NCI-H1092 (cell line): ENCODE measurements around the gene C4orf50.
A peak's percentile ranks its signal among the peaks of the same experiment; 100 is the strongest.

Experiments
- DNase-seq: peaks from one replicate; lab custom pipeline; 2025; lab: John Stamatoyannopoulos, UW

C4orf50 gene

DNA sequence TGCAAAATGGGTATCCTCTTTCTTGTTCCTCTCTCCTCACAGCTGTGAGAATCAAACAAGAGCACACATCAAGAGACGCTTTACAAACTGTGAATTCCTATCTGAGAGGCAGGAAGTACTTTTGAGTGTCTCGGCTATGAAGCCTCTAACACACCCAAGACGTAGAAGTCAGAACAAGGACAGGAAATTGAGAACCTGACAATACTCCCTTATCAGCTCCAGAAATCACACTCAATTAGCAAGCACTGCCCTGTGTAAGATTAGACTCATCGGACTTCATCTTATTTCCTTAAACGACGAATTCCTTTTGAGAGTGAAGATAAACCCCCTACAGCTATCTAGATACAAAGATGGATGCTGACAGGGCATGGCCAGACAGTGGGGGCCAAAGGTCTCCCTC lies 74.7 kb downstream of the C4orf50 start:
- DNase-seq: no peak

- no peak for DNase-seq
These were observed 75.3 kb downstream of the C4orf50 start for GRCh38 chr4:5942947-5943346.

GRCh38 chr4:5941601-5942000 lies 76.6 kb downstream of the C4orf50 start:
- no peak for DNase-seq

- peak; percentile 9 for DNase-seq
These were observed 77.6 kb downstream of the C4orf50 start for GRCh38 chr4:5940470-5941203.

DNA sequence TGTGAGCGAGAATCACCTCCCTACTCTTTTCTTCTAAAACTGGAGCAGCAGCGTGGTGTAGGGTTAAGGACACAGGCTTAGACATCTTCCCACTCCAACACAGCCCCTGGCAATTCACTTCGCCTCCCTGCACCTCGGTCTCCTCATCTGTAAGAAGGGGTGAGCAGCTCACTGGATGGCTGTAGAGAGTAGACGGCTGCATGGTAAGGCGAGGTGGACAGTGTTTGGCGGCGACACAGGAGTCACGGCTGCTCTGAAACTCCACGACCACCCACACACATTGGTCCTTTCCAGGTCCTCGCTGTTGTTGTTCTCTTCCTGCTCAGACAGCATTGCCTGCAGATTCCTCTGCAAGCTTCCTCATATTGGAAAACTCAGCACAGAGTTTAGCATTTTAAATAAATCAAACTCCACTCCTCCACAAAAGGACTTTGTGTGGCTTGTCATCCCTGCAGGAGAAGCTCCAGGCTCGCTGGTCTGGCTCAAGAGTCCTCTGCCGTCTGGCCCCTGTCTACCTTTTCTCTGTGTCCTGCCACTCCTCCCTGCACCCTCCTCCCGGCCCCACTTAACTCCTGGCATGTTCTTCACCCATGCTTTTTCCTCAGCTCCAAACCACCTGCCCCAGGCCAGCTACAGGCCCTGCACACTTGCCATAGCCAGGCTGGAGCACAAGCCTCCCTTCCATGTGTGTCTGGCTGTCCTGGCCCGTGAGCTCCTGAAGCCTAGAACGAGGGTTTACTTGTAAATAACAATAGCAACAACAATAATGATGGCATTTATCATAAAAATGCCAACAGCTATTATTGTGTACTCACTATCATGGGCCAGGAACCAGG lies 84.0 kb downstream of the C4orf50 start:
- DNase-seq: no peak

DNA sequence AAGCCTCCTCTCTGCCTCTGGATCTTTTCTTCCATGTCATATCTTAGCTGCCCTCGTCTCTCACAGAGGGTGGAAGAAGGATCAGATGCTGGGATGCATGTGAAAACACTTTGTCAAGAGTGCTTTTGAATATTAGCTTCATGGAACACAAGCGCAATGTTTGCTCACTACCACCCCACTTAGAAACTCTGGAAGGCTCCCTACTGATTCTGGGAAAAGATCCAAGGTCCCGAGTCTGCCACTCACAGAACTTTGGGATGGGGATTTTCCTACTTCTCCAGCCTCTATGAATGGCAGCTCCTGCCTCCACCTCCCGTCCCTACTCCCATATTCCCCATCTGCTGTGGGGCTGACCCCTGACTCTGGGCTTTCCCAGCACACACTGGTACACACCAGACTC lies 85.1 kb downstream of the C4orf50 start:
- peak; percentile 29 for DNase-seq

DNA sequence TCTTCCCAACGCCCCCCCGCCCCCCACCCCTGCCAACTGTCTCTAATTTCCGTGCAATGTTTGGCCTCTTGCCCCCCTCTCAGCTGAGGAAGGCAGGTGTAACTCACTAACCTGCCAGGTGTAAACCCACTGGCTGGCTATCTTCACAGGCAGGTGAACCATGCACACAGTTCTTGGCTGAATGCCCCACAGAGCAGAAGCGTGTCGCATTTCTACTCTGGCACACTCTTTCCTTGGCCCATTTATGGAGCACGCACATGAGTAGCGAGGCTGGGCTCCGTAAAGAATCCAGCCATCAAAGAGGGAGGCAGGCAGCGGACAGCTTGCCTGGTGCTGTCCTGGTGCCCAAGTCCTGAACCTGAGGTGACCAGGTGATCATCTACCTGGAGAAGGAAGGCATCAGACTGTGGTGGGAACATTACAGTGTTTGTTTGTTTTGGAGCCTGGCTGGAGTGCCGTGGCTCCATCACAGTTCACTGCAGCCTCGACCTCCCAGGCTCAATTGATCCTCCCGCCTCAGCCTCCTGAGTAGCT lies 86.1 kb downstream of the C4orf50 start:
- peak; percentile 84 for DNase-seq

GRCh38 chr4:5931526-5931925 lies 86.7 kb downstream of the C4orf50 start:
- no peak for DNase-seq

- DNase-seq: no peak
These were observed 87.4 kb downstream of the C4orf50 start for GRCh38 chr4:5930876-5931275.

- no peak for DNase-seq
These were observed 87.8 kb downstream of the C4orf50 start for GRCh38 chr4:5930456-5930855.

DNA sequence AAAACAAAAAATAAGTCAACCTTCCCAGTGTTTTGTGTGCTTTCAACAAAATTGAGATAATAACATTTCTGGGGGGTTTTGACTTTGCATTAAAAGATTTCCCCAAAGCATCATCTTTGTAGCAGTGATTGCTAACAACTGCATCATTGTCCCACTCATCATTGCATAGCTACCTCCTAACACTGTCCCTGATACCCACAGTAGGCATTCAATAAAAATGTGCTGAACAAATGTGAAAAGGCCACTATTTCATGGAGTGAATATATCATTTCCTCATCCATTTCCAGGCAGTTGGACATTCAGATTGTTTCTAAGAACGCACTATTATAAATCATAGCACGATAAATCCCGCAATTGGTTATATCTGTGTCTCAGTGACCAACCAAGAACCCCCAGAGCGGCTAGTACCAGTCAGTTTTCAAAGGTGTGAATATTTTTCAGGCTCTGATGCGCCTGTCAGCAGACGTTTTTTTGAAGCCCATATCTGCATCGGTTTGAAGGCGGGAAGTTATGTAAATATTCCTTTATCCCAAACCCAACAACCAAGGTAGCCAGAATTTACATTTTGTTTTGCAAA lies 89.3 kb downstream of the C4orf50 start:
- no peak for DNase-seq

GRCh38 chr4:5928274-5928673 lies 90.0 kb downstream of the C4orf50 start:
- DNase-seq: no peak

GRCh38 chr4:5927747-5928146 lies 90.5 kb downstream of the C4orf50 start:
- DNase-seq: no peak

GRCh38 chr4:5927116-5927515 lies 91.1 kb downstream of the C4orf50 start:
- DNase-seq: no peak

- no peak for DNase-seq
These were observed 91.6 kb downstream of the C4orf50 start for GRCh38 chr4:5926598-5926997.

GRCh38 chr4:5925419-5926200 lies 92.6 kb downstream of the C4orf50 start:
- no peak for DNase-seq

GRCh38 chr4:5924461-5925125 lies 93.6 kb downstream of the C4orf50 start:
- no peak for DNase-seq

DNA sequence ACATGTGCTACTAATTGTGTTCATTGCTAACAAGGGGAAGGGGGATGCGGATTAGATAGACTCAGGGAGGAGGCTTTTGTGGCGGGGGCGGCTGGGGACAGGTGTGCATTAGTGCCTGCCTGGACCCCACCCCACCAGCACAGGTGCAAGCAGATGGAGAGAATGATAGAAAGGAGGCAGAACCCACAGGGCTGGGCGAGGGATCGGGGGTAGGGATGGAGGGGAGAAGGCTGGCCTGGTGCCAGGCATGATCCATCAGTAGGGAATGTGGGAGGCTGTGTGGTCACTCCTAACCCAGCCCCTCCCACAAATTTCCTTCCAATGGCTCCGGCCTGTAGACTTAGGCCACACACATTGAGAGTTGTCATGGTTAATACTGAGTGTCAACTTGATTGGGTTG lies 94.9 kb downstream of the C4orf50 start:
- DNase-seq: no peak

- DNase-seq: no peak
These were observed 95.7 kb downstream of the C4orf50 start for GRCh38 chr4:5922556-5922955.

DNA sequence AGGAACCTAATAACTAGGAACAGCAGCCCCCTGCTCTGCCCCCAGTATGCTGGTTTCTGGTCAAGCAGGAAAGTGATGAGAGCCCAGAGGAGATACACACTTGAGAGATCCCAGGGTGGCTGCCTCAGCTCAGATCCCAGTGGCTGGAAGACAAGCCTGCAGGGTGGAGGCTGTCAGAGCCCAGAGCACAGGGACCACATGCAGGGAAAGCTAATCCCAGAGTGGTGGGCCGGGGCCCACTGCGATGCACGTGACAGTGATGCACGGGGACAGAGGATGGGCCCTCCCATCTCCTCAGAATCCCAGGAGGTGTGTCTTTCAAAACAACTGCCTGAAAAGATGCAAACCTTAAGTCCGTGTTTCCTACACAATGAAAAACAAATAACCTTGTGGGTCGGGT lies 96.2 kb downstream of the C4orf50 start:
- DNase-seq: no peak
